ENCODE results near the gene CDA. TPM values are rescaled to one million over a fixed set of nuclear protein-coding genes. Genes with fewer than 3 reads are reported as not detected.
A peak's percentile ranks its signal among the peaks of the same experiment; 100 is the strongest.

CDA gene
- total and polyA plus RNA-seq, 5 donors from 2014 or later = 0.21 to 0.57 TPM; not detected in 3

DNA sequence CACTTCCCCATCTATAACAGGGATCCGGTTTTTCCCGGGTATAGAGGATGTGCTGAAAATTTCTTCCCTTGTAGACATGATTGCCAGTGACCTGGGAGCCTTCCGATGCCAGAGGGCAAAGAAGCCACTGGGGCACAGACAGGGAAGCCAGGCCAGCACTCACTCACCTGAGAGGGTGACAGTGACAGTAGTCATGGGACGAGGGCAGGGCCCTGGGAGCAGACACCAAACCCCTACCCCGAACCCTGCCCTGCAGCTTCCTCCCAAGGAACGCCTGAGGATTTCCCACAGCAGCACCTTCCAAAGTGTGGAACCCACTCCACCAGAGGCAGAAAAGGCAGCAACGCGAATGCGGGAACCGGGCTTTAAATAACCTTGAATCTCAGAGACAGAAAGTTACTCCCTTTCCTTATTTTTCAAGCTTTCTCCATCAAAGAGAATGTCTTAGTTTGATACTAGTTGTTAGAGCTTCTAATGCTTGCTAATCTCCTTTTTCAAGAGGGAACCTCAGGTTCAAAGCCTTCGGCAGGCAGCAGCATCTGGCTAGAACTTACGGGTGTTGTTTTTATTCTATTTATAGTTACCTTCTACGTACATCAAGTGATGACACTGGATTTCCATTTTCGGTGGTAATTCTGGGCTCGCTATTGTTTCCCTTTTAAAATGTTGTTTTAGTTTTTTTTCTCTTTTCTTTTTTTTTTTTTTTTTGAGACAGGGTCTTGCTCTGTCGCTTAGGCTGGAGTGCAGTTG lies 69.4 kb downstream of the CDA start:
- DNase-seq = peak in 2 of 3 donors; percentile 30 to 40
- H3K36me3 Mint-ChIP-seq = peaks cover 35% of the 10 kb centered on the region
- H3K4me3 Mint-ChIP-seq = peak overlapping the region; percentile 49 to 100 (median 76)
- Histone ChIP-seq H3K4me3 (ENCODE audit: low read depth, low read length) (no peak overlapping the region), H3K27me3 (ENCODE audit: control insufficient read depth, insufficient read depth, low read length) (no peaks in the 10 kb centered on the region), H3K27ac (ENCODE audit: insufficient read depth, low read length, poor library complexity, severe bottlenecking) (peak overlapping the region; percentile 55), H3K4me1 (ENCODE audit: control insufficient read depth, insufficient read depth, low read length, poor library complexity, severe bottlenecking) (peaks cover 38% of the 10 kb centered on the region), H3K36me3 (ENCODE audit: control insufficient read depth, insufficient read depth, low read length) (peaks cover 48% of the 10 kb centered on the region), H3K9me3 (ENCODE audit: control insufficient read depth in 2 of 2, low read length in 2 of 2) (no peaks in the 10 kb centered on the region)
- H3K4me1 Mint-ChIP-seq = peaks cover 28 to 57% (median 36%) of the 10 kb centered on the region in 4 donors
- H3K27ac Mint-ChIP-seq = peak overlapping the region in 2 of 3 donors; percentile 74 to 99
- no peak for ATAC-seq (ENCODE audit: low read depth in 2 of 2)
- no peaks in the 10 kb centered on the region for H3K9me3 Mint-ChIP-seq
- H3K27me3 Mint-ChIP-seq = no peaks in the 10 kb centered on the region

DNA sequence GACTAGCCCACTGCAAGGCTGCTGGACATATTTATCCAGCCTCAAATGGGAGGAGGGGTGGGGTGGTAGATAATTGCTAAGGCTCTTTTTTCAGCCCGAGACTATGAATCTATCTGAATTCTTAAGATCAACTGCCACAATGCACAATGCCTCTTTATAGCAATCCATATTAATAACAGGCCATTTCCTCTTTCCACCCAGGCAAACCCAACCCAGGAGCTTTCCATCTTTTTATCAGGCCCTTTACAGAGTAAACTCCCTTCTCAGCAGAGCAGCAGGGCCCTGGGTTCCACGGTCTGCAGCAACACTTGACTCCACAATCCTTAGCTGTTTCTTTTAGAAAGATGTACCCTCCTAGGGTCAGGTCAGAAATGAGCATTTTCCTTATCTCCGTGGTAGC lies 71.5 kb downstream of the CDA start:
- H3K9me3 ChIP-seq (ENCODE audit: control insufficient read depth in 2 of 2, low read length in 2 of 2) = no peaks in the 10 kb centered on the region
- peaks cover 25% of the 10 kb centered on the region for H3K36me3 Mint-ChIP-seq
- H3K27me3 ChIP-seq (ENCODE audit: control insufficient read depth, insufficient read depth, low read length) = no peaks in the 10 kb centered on the region
- H3K27ac ChIP-seq (ENCODE audit: insufficient read depth, low read length, poor library complexity, severe bottlenecking) = peak overlapping the region; percentile 79
- peak overlapping the region; percentile 91 for H3K4me3 ChIP-seq (ENCODE audit: low read depth, low read length)
- peaks cover 30% of the 10 kb centered on the region for H3K36me3 ChIP-seq (ENCODE audit: control insufficient read depth, insufficient read depth, low read length)
- no peak for DNase-seq
- peaks cover 28 to 57% (median 36%) of the 10 kb centered on the region in 4 donors for H3K4me1 Mint-ChIP-seq
- H3K27me3 Mint-ChIP-seq = no peaks in the 10 kb centered on the region
- no peaks in the 10 kb centered on the region for H3K9me3 Mint-ChIP-seq
- no peak for ATAC-seq (ENCODE audit: low read depth in 2 of 2)
- H3K4me3 Mint-ChIP-seq = peak overlapping the region; percentile 98 to 100 (median 99)
- peaks cover 38% of the 10 kb centered on the region for H3K4me1 ChIP-seq (ENCODE audit: control insufficient read depth, insufficient read depth, low read length, poor library complexity, severe bottlenecking)
- H3K27ac Mint-ChIP-seq = peak overlapping the region; percentile 99

DNA sequence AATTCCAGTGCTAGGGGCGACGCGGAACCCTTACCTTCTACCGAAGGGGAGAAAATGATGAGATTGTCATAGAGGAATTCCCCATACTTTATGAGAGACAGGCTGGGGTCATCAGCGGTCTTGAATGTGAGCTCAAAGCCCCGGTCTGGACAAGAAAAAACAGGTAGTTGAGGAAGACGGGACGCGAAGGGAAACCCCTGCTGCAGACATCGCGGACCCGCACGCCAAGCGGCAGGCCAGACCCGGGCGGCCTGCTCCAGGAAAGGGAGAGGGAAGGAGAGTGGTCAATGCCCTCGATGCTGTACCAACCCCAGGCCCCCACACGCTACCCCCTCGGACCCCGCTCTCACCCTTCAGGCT lies 71.9 kb downstream of the CDA start:
- Mint-ChIP-seq H3K36me3 (peaks cover 21% of the 10 kb centered on the region), H3K4me3 (peak overlapping the region; percentile 98 to 100 (median 99)), H3K9me3 (no peaks in the 10 kb centered on the region), H3K4me1 (peaks cover 28 to 55% (median 36%) of the 10 kb centered on the region in 4 donors), H3K27me3 (no peaks in the 10 kb centered on the region), H3K27ac (peak overlapping the region; percentile 99)
- Histone ChIP-seq H3K36me3 (ENCODE audit: control insufficient read depth, insufficient read depth, low read length) (peaks cover 25% of the 10 kb centered on the region), H3K4me1 (ENCODE audit: control insufficient read depth, insufficient read depth, low read length, poor library complexity, severe bottlenecking) (peaks cover 38% of the 10 kb centered on the region), H3K27ac (ENCODE audit: insufficient read depth, low read length, poor library complexity, severe bottlenecking) (peak overlapping the region; percentile 79), H3K9me3 (ENCODE audit: control insufficient read depth in 2 of 2, low read length in 2 of 2) (no peaks in the 10 kb centered on the region), H3K27me3 (ENCODE audit: control insufficient read depth, insufficient read depth, low read length) (no peaks in the 10 kb centered on the region), H3K4me3 (ENCODE audit: low read depth, low read length) (peak overlapping the region; percentile 91)
- DNase-seq = peak in 1 of 3 donors; percentile 33
- ATAC-seq (ENCODE audit: low read depth in 2 of 2) = no peak

DNA sequence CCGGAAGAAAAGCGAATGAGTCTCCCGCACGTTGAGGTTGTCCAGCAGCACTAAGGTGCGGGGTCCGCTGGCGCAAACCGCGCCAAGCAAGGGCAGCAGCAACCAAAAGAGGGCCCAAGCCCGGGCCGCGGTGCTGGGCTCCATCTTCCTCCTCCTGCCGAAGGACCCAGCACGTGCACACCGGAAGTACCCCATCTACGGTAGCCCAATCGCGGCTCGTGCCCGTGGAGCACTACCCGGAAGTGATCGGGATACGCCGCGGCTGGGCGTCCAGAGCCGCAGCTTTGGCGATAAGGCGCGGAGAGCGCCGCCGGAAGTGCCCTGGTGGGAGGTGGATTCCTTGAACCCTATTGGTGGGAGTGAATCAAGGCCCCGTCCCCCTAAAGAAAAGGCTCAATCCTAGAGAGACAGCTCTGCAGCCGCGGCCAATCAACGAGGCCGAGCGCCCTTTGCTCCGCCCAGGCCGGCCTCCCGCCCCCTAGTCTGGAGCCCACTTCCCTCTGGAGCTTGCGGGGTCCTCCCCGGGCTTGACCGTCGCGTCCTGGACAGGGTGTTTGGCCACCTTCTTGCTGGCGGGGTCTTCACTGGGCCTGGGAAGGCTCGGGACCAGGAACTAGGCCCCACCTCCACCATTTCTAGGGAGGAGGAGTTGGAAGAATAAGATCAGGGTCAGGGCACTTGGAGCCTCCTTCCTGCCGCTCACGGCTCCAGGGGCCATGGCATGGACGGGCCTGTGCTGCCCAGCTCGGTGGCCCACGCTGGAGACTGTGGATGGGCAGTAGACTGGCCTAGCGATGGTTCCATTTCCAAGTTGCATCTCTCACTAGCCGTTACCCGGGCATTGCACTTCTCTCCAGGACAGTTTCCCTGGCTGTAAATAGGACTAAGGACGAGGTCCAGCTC lies 72.6 kb downstream of the CDA start, which contains the start of gene DDOST:
Gene DDOST (minus strand): TSS at position 163 of the 903 bp plus-strand sequence. CDS start 19 bp downstream, at position 144.
- H3K27ac ChIP-seq (ENCODE audit: insufficient read depth, low read length, poor library complexity, severe bottlenecking) = peak within 1 kb of the TSS; percentile 79
- no peaks in the 10 kb centered on the region for H3K27me3 ChIP-seq (ENCODE audit: control insufficient read depth, insufficient read depth, low read length)
- Mint-ChIP-seq H3K36me3 (peaks cover 17% of the 10 kb centered on the region), H3K27me3 (no peaks in the 10 kb centered on the region), H3K27ac (peak within 1 kb of the TSS; percentile 99), H3K4me1 (peaks cover 27 to 54% (median 35%) of the 10 kb centered on the region in 4 donors), H3K4me3 (peak within 1 kb of the TSS; percentile 98 to 100 (median 99)), H3K9me3 (no peaks in the 10 kb centered on the region)
- DNase-seq (peak; percentile 95 to 99 (median 95)), ATAC-seq (ENCODE audit: low read depth in 2 of 2) (peak; percentile 96)
- peaks cover 19% of the 10 kb centered on the region for H3K36me3 ChIP-seq (ENCODE audit: control insufficient read depth, insufficient read depth, low read length)
- H3K4me3 ChIP-seq (ENCODE audit: low read depth, low read length) = peak within 1 kb of the TSS; percentile 91
- no peaks in the 10 kb centered on the region for H3K9me3 ChIP-seq (ENCODE audit: control insufficient read depth in 2 of 2, low read length in 2 of 2)
- peaks cover 38% of the 10 kb centered on the region for H3K4me1 ChIP-seq (ENCODE audit: control insufficient read depth, insufficient read depth, low read length, poor library complexity, severe bottlenecking)

DNA sequence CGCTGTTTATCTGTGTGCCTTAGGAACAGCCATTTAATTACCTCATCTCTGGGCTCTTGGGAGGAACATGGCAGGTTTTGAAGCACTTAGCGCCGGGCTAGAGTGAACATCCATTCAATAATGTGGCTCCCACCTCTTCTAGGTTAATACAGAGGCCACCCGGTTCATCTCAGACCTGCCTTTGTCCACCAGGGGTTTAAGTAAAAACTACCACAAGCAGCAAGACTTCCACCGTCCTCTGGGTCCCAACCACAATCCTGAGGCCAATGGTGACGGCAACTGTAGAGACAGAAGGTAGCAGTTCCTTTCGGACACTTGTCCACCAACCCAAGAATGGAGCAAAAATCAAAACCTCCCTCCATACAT lies 73.2 kb downstream of the CDA start:
- no peaks in the 10 kb centered on the region for H3K9me3 Mint-ChIP-seq
- no peak for DNase-seq

DNA sequence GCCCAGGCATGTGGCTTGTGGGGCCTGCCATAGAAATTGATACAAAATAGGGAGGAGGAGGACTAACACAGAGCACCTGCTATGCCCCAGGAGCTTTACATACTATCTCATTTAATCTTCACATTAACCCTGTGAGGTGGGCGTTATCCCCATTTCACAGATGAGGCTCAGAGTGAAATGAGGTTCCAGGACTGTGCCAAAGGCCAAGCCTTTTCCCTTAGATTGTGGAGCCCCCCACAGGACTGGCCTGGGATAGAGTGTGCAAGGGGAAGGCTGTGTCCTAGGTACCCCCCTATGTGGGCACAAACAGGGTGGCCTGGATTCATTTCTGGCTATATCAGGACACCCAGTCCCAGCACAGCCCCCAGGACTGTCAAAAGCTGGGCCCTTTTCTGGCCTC lies 74.5 kb downstream of the CDA start:
- Mint-ChIP-seq H3K4me3 (peak overlapping the region in 1 of 4 donors; percentile 78), H3K36me3 (peaks cover 11% of the 10 kb centered on the region), H3K9me3 (no peaks in the 10 kb centered on the region), H3K27ac (no peak overlapping the region), H3K27me3 (no peaks in the 10 kb centered on the region), H3K4me1 (peaks cover 22 to 44% (median 32%) of the 10 kb centered on the region in 4 donors)
- Histone ChIP-seq H3K36me3 (ENCODE audit: control insufficient read depth, insufficient read depth, low read length) (no peaks in the 10 kb centered on the region), H3K4me3 (ENCODE audit: low read depth, low read length) (no peak overlapping the region), H3K4me1 (ENCODE audit: control insufficient read depth, insufficient read depth, low read length, poor library complexity, severe bottlenecking) (peaks cover 32% of the 10 kb centered on the region), H3K9me3 (ENCODE audit: control insufficient read depth in 2 of 2, low read length in 2 of 2) (no peaks in the 10 kb centered on the region), H3K27me3 (ENCODE audit: control insufficient read depth, insufficient read depth, low read length) (no peaks in the 10 kb centered on the region), H3K27ac (ENCODE audit: insufficient read depth, low read length, poor library complexity, severe bottlenecking) (no peak overlapping the region)
- DNase-seq (no peak), ATAC-seq (ENCODE audit: low read depth in 2 of 2) (no peak)

More for the DNA sequence above, 73.2 kb downstream of the CDA start:
- Histone ChIP-seq H3K27me3 (ENCODE audit: control insufficient read depth, insufficient read depth, low read length) (no peaks in the 10 kb centered on the region), H3K4me1 (ENCODE audit: control insufficient read depth, insufficient read depth, low read length, poor library complexity, severe bottlenecking) (peaks cover 38% of the 10 kb centered on the region), H3K36me3 (ENCODE audit: control insufficient read depth, insufficient read depth, low read length) (peaks cover 12% of the 10 kb centered on the region), H3K27ac (ENCODE audit: insufficient read depth, low read length, poor library complexity, severe bottlenecking) (peak overlapping the region; percentile 79), H3K9me3 (ENCODE audit: control insufficient read depth in 2 of 2, low read length in 2 of 2) (no peaks in the 10 kb centered on the region), H3K4me3 (ENCODE audit: low read depth, low read length) (peak overlapping the region; percentile 91)
- Mint-ChIP-seq H3K4me1 (peaks cover 22 to 55% (median 35%) of the 10 kb centered on the region in 4 donors), H3K27ac (peak overlapping the region; percentile 60 to 99 (median 99)), H3K27me3 (no peaks in the 10 kb centered on the region), H3K4me3 (peak overlapping the region; percentile 98 to 100 (median 99)), H3K36me3 (peaks cover 11% of the 10 kb centered on the region)
- no peak for ATAC-seq (ENCODE audit: low read depth in 2 of 2)

DNA sequence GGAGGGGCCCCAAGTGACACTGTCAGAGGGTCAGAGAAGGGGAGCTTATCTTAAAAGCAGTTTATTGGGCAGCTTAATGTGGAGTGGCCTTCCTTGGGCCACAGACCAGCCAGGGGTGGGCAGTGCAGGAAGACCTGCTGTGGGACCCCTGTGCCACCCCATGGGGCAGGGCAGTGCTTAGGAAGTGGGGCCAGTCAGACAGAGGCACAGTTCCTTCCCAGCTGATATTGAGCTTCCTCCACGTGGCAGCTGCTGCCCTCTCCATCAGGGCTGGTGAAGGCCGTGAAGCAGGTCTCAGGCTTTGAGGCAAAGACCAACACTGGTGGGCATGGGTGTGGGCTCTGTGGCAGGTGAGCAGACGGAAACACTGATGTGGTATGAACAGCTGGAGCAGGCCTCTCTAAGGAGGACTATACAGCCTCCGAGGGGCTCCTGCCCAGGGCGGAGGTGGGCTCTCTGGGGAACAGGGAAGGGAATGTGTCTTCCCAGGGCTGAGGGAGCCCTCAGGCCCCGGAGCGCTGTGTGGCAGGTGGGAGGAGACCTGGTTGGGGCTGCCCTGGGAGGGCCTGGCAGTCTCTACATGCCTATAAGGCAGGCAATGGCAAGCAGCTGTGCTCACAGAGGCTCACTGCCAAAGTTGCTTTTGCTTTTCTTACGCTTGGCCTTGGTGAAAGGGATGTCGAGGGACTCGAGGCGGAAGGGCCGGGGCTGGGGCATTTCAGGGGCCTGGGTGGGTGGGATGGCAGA lies 75.2 kb downstream of the CDA start:
- Histone ChIP-seq H3K36me3 (ENCODE audit: control insufficient read depth, insufficient read depth, low read length) (no peaks in the 10 kb centered on the region), H3K27ac (ENCODE audit: insufficient read depth, low read length, poor library complexity, severe bottlenecking) (no peak overlapping the region), H3K4me1 (ENCODE audit: control insufficient read depth, insufficient read depth, low read length, poor library complexity, severe bottlenecking) (peaks cover 25% of the 10 kb centered on the region), H3K27me3 (ENCODE audit: control insufficient read depth, insufficient read depth, low read length) (no peaks in the 10 kb centered on the region), H3K9me3 (ENCODE audit: control insufficient read depth in 2 of 2, low read length in 2 of 2) (no peaks in the 10 kb centered on the region), H3K4me3 (ENCODE audit: low read depth, low read length) (no peak overlapping the region)
- peaks cover 10% of the 10 kb centered on the region for H3K36me3 Mint-ChIP-seq
- no peaks in the 10 kb centered on the region for H3K27me3 Mint-ChIP-seq
- peaks cover 20 to 36% (median 26%) of the 10 kb centered on the region in 4 donors for H3K4me1 Mint-ChIP-seq
- ATAC-seq (ENCODE audit: low read depth in 2 of 2) (no peak), DNase-seq (no peak)
- H3K4me3 Mint-ChIP-seq = peak overlapping the region in 1 of 4 donors; percentile 78
- no peaks in the 10 kb centered on the region for H3K9me3 Mint-ChIP-seq
- peak overlapping the region in 1 of 3 donors; percentile 60 for H3K27ac Mint-ChIP-seq

Measured in CD4-positive, CD25-positive, alpha-beta regulatory T cell (primary cell).